HG02943 (cell line): Measurements from ENCODE around the gene AKAP13.

Source experiments
- ATAC-seq: cut with Tn5 transposase; IDR thresholded peaks from one replicate; pipeline ENCODE4 v1.9.1; 2021; ENCODE audit warnings: mild to moderate bottlenecking, low read depth, moderate library complexity; ENCODE audit not compliant: unreplicated experiment

The AKAP13 gene

DNA sequence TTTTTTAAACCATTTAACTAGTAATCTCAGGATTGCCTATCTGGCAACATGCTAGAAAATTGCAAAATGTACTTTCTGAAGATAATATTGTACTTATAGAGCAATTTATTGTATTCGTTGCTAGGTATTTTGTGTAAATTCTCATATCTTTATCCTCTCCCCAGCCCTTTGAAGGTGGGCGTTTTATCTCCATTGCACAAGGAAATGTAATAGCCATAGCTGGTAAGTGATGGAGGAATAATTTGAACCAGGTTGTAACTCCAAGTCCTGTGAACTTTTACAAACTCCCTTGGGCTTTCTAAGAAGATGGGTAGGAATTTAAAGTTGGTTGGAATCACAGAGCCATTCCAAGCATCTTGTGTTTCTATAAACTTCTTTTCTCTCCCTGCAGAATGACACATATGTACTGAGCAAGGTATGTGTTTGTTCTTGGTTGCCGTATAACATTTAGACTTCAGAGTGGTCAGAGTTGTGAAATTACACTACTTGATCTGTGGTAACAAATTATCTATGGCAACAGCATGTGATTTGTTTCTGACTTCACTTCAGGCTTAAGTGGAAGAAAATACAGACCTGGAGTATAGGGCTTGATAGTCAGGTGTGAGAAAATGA lies 170.9 kb downstream of the AKAP13 start:
- ATAC-seq = no peak

DNA sequence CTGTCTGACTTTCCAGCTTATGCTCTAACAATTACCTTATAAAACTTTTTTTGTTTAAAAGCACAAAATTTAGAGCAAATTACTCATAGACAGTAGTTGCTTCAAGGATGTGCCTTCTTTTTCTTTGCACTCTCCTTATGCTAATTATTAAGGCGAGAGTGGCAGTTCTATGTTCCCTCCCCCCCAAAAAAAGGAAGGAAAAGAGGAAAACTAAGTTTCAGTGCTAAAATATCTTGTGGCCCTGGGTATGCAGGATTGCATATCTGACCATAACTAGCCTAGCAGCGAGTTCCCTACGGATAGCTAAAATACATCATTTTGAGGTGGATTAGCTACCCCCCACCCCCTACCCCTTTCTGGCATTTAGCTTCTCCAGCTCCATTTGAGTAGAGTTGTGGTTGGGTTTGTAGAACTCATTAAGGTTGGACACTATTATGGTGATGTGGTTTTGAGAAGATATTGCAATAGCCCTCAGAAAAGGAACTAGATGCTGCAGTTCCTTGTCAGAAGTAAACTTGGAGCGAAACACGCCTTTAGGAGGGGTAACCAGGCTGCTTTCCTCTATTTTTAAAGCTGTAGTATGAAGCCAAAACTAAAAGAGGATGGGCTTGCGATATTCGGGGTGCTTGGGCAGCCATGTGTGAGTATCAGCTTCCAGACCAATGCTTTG lies 174.6 kb downstream of the AKAP13 start:
- no peak for ATAC-seq

DNA sequence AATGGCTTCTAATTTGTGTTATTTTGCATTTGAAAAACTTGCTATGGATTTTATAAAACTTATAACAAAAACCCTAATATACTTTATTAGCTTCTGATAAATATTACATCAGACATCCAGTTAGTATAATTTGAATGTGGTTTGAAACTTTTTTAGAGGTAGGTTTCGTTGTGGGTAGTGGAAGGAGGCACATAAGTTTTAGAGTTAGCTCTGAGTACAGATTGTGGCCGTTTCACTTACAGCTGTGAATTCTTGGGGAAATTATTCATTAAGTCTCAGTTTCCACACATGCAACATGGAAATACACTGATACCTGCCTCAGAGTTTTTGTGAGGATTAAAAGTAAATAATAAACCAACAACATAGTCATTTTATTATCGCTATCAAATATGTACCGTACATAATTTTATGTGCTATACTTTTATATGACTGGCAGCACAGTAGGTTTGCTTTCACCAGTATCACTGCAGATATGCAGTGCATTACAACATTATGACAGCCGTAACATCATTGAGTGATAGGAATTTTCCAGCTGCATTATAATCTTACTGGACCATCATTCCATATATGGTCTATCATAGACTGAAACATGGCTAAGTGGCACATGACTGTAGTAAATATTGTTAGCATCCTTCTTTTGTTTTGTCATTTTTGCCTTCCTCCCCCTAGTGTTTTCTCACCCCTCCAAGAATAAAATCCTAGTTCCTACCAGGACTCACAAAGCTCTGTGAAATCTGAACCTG lies 175.6 kb downstream of the AKAP13 start:
- peak; percentile 84 for ATAC-seq

DNA sequence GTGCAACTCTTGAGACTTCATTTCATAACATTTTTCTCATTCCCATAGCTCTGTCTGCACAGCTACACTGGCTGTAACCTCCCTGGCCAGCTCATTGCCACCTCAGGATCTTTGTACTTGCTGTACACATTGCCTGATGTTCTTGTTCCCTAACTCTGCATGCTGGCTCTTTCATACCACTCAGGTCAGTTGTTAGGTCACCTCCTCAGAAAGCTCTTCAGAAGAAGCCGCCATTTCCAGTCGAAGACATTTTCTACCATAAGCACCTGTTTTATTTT lies 176.2 kb downstream of the AKAP13 start:
- ATAC-seq = no peak

DNA sequence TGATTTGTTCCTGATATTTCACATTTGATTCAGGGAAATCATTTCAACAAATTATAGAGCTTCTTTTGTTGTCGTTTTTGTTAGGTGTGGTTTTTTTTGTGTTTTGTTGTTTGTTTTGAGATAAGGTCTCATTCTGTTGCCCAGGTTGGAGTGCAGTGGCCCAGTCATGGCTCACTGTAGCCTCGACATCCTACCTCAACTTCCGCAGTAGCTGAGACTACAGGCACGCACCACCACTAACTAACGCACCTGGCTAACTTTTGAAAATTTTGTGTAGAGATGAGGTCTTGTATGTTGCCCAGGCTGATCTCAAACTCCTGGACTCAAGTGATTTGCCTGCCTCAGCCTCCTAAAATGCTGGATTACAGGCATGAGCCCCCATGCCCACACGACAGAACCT lies 177.0 kb downstream of the AKAP13 start:
- ATAC-seq = no peak

DNA sequence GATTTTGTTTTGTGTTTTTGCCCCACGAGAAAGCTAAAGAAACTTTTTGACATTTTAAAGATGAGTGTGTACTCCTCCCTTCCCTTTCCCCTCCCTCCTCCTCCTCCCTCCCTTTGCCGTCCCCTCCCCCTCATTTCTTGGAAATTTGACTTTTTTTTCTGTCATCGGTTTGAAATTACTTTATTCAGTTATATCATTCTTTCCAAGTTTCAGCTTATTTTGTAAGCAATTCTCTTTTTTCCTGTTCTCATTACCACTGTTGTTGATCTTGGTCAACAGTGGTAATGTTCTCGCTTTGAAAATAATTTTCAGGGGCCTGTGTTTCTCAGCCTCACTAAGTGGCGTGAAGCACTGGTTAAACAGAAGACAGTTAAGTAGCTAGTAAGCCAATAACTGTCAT lies 178.4 kb downstream of the AKAP13 start:
- ATAC-seq = no peak

DNA sequence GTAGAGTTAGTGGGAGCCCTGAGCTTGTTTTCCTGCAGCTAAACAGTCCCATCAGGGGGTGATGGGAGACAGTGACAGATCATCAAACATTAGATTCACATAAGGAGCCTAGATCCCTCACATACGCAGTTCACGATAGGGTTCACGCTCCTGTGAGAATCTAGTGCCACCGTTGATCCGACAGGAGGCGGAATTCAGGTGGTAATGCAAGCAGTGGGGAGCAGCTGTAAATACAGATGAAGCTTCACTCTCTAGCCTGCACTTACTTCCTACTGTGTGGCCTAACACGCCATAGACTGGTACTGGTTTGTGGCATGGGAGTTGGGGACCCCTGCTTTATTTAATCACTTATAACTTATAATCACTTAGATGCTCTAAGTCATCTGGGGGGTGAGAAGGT lies 179.1 kb downstream of the AKAP13 start:
- no peak for ATAC-seq

DNA sequence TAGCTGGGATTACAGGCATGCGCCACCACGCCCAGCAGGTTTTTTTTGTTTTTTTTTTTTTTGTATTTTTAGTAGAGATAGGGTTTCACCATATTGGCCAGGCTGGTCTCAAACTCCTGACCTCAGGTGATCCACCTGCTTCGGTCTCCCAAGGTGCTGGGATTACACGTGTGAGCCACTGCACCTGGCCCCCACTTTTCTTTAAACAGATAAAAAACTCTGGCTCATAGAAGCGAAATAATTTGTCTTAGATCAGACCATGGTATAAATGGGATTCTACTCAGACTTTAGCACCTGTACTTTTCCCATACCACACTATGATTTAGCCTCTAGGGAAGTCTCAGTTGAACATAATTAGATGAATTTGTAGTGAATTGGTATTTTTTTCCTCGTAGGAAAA lies 182.4 kb downstream of the AKAP13 start:
- no peak for ATAC-seq

DNA sequence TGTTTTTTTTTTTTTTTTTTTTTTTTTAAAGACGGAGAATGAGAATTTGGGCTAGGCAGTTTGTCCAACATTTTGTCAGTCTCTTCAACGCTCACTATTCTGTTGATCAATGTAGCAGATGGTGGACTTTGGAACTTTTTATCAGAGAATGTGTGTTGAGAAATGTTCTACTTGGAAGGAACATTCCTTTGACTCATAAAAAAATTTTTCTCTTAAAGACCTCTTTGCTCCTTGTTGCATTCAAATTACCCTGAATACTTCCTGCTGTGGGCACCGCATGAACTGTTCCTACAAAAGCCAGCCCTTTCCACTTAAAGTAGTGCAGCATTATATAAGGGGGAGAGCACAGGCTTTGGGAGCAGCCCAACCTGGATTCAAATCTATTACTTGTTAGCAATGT lies 182.9 kb downstream of the AKAP13 start:
- ATAC-seq = no peak

DNA sequence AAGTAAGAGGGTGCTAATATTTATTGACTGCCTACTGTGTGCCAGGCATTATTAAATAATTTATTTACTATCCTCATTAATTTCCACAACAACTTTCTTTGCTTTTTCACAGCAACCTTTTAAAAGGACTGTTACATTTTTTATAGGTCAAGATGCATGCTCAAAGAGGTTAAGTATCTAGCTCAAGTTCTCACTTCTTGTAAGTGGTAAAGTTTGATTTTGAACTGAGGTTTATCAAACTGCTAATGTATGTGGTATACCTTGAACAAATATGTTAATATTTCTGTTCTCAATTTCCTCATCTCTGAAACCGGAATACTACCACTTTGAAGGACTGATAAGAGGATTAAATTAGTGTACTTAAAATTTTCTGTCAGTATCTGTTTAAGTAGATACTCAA lies 183.3 kb downstream of the AKAP13 start:
- no peak for ATAC-seq

DNA sequence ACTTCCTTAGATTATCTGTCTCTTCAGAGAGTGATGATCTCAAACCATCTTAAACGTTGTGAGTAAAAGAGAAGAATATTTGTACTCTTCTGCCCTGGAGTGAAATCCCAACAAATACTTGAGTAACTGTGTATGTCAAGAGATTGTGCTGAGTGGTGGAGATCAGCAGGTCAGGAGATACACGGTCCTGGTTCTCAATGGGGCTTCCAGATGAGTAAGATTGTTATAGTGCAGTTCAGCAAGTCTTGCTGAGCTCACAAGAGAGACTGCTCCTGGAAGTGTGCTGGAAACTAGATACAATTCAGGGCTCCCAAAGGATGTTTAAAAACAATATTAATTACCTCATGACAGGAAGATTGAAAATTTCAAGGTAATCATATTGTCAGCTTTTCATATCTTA lies 184.3 kb downstream of the AKAP13 start:
- ATAC-seq = no peak

DNA sequence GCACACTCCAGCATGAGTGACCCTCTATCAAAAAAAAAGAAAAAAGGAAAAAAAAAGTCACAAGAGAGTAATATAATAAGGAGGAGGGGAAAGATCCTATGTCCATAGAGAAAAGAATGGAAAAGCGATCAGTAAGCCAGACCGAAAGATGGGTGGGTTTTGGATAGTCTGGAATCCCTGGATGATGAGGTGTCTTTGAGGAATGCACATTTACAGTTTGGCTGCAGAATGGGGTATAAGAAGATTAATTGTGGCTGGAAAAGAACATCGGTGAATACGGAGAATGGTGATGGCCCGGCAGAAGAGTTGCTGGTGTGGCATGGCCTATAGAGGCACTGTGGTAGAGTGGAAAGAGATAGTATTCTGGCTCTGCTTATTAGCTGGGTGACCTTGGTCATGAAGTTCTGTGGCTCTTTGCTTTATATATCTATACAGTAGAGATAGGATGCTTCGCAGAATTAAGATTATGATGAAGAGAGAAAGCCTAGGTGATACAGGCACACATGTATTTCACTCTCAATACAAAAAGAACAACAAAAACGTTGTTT lies 187.9 kb downstream of the AKAP13 start:
- ATAC-seq = no peak

DNA sequence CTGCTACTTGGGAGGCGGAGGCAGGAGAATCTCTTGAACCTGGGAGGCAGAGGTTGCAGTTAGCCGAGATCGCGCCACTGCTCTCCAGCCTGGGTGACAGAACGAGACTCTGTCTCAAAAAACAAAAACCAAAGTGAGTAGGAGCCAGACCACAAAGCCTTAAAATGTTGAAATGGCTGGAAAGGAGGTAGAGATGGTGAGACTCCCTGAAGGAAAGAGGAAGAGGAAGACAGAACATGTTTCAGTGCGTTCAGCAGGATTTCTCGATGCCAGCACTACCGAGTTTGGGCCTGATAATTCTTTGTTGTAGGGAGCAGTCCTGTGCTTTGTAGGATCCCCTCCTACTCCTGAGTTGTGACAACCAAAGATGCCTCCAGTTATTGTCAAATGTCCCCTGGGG lies 189.9 kb downstream of the AKAP13 start:
- no peak for ATAC-seq

DNA sequence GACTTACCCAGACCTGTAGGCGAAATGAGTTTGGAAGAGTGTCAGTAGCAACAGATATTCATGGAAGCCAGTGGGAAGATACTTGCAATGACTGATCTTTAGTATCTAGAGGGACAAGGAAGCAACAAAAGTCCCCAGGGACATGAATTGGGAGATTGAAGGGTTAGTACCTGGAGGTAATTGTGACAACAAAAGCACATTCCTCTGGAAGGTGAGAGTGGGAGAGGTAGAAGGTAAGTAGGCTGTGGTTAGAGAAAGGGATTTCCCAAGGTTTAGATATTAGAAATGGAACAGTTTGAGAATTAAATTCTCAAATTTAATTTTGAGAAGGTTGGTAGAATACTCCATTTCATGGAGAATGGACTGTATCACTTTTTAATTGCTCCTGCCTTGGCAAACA lies 191.4 kb downstream of the AKAP13 start:
- no peak for ATAC-seq

DNA sequence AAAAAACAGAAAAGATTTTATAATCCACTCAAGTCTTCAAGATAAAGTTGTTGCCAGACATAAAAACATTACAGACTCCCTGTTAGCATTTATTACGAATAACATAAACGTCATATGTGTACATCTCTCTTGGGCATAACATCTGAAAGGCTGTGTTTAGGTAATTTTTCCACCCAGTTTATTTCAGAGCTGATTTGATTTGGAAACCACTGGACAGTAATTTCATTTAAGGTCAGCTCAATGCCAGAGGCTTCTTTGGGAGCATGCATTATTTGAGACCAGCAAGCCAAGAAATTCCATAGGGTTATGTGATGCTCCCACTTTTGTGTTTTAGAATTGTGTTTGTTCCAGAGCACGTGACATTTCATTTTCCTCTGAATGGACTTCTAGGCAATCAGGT lies 196.0 kb downstream of the AKAP13 start:
- no peak for ATAC-seq

DNA sequence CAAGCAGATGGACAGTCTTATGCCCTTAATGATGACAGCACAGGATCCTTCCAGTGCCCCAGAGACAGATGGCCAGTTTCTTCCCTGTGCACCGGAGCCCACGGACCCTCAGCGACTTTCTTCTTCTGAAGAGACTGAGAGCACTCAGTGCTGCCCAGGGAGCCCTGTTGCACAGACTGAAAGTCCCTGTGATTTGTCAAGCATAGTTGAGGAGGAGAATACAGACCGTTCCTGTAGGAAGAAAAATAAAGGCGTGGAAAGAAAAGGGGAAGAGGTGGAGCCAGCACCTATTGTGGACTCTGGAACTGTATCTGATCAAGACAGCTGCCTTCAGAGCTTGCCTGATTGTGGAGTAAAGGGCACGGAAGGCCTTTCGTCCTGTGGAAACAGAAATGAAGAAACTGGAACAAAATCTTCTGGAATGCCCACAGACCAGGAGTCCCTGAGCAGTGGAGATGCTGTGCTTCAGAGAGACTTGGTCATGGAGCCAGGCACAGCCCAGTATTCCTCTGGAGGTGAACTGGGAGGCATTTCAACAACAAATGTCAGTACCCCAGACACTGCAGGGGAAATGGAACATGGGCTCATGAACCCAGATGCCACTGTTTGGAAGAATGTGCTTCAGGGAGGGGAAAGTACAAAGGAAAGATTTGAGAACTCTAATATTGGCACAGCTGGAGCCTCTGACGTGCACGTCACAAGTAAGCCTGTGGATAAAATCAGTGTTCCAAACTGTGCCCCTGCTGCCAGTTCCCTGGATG lies 198.7 kb downstream of the AKAP13 start:
- no peak for ATAC-seq

DNA sequence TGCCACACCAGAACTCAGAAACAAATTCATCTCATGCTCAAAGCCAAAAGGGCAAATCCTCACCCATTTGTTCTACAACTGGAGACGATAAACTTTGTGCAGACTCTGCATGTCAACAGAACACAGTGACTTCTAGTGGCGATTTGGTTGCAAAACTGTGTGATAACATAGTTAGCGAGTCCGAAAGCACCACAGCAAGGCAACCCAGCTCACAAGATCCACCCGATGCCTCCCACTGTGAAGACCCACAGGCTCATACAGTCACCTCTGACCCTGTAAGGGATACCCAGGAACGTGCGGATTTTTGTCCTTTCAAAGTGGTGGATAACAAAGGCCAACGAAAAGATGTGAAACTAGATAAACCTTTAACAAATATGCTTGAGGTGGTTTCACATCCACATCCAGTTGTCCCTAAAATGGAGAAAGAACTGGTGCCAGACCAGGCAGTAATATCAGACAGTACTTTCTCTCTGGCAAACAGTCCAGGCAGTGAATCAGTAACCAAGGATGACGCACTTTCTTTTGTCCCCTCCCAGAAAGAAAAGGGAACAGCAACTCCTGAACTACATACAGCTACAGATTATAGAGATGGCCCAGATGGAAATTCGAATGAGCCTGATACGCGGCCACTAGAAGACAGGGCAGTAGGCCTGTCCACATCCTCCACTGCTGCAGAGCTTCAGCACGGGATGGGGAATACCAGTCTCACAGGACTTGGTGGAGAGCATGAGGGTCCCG lies 199.7 kb downstream of the AKAP13 start:
- ATAC-seq = no peak

DNA sequence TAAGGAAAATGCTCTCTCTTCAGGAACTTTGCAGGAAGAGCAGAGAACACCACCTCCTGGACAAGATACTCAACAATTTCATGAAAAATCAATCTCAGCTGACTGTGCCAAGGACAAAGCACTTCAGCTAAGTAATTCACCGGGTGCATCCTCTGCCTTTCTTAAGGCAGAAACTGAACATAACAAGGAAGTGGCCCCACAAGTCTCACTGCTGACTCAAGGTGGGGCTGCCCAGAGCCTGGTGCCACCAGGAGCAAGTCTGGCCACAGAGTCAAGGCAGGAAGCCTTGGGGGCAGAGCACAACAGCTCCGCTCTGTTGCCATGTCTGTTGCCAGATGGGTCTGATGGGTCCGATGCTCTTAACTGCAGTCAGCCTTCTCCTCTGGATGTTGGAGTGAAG lies 200.5 kb downstream of the AKAP13 start:
- no peak for ATAC-seq

DNA sequence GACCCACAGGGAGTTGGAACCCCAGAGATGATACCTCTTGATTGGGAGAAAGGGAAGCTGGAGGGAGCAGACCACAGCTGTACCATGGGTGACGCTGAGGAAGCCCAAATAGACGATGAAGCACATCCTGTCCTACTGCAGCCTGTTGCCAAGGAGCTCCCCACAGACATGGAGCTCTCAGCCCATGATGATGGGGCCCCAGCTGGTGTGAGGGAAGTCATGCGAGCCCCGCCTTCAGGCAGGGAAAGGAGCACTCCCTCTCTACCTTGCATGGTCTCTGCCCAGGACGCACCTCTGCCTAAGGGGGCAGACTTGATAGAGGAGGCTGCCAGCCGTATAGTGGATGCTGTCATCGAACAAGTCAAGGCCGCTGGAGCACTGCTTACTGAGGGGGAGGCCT lies 201.1 kb downstream of the AKAP13 start:
- ATAC-seq = no peak
